CD8-positive, alpha-beta memory T cell (primary cell): ENCODE results near the gene P4HA2. TPM values are rescaled to one million over a fixed set of nuclear protein-coding genes. Genes with fewer than 3 reads are reported as not detected.

Source experiments
- CTCF ChIA-PET: fragments of 350-600 bp; sonication (Branson Sonifier 250); formaldehyde crosslinking; loops from one replicate; lab custom pipeline; 2021; ENCODE audit warnings: antibody characterized with exemption; lab: Charles Lee
- POLR2A ChIA-PET: fragments of 350-600 bp; sonication (Branson Sonifier 250); formaldehyde crosslinking; loops from one replicate; lab custom pipeline; 2021; ENCODE audit warnings: antibody characterized with exemption; lab: Charles Lee
- DNase-seq, 5 donors: peaks; one replicate each; pipeline versions ENCODE4 v3.0.0 to v3.0.0-alpha.2; 2020 to 2022; ENCODE audit warnings: mixed read lengths in 1 of 5
- H3K27ac ChIP-seq: one replicate; pipeline ENCODE4 v1.7.0; 2013; ENCODE audit warnings: low read depth, mild to moderate bottlenecking, low read length, moderate library complexity
- H3K27me3 ChIP-seq: 2 replicates; pipeline ENCODE4 v1.7.0; 2013; ENCODE audit warnings: low read length, mild to moderate bottlenecking; ENCODE audit not compliant: insufficient read depth, poor library complexity, severe bottlenecking
- H3K36me3 ChIP-seq: 2 replicates; pipeline ENCODE4 v1.7.0; 2013; ENCODE audit warnings: mild to moderate bottlenecking, low read length, moderate library complexity; ENCODE audit not compliant: insufficient read depth
- H3K4me1 ChIP-seq: 2 replicates; pipeline ENCODE4 v1.7.0; 2013; ENCODE audit warnings: mild to moderate bottlenecking, low read length, moderate library complexity; ENCODE audit not compliant: insufficient read depth
- H3K4me3 ChIP-seq: 2 replicates; pipeline ENCODE4 v1.7.0; 2013; ENCODE audit warnings: mild to moderate bottlenecking, low read length
- H3K9me3 ChIP-seq: 2 replicates; pipeline ENCODE4 v1.7.0; 2013; ENCODE audit warnings: mild to moderate bottlenecking, low read length
- H3K27ac Mint-ChIP-seq, 8 donors: one replicate each; pipeline ENCODE4 v1.8.0; 2020 to 2021; ENCODE audit warnings: mixed read lengths in 8 of 8, mild to moderate bottlenecking in 6 of 8, inconsistent platforms in 3 of 8, moderate library complexity in 3 of 8
- H3K27me3 Mint-ChIP-seq, 2 donors: one replicate each; pipeline ENCODE4 v1.8.0; 2020 to 2021; ENCODE audit warnings: mixed read lengths in 2 of 2, mild to moderate bottlenecking in 1 of 2, moderate library complexity in 1 of 2
- H3K36me3 Mint-ChIP-seq, 3 donors: one replicate each; pipeline ENCODE4 v1.8.0; 2020 to 2021; ENCODE audit warnings: mixed read lengths in 3 of 3, inconsistent platforms in 1 of 3, mild to moderate bottlenecking in 1 of 3
- H3K4me1 Mint-ChIP-seq, 3 donors: one replicate each; pipeline ENCODE4 v1.8.0; 2020 to 2021; ENCODE audit warnings: mixed read lengths in 3 of 3, inconsistent platforms in 1 of 3, mild to moderate bottlenecking in 1 of 3
- H3K4me3 Mint-ChIP-seq, 7 donors: one replicate each; pipeline ENCODE4 v1.8.0; 2020 to 2021; ENCODE audit warnings: mixed read lengths in 7 of 7, mild to moderate bottlenecking in 6 of 7, moderate library complexity in 4 of 7, inconsistent platforms in 2 of 7
- H3K9me3 Mint-ChIP-seq, 5 donors: one replicate each; pipeline ENCODE4 v1.8.0; 2020 to 2022; ENCODE audit warnings: mixed read lengths in 5 of 5, mild to moderate bottlenecking in 3 of 5, moderate library complexity in 2 of 5, inconsistent platforms in 1 of 5
- polyA plus RNA-seq: library from polyadenylated mRNA; unstranded; fragments of 300-500 nt; fragmentation: Illumina TruSeq; gene quantifications from one replicate; pipeline ENCODE4 v1.2.3, GENCODE V29; 2021
- total RNA-seq, 2 experiments: library from RNA; stranded (reverse); gene quantifications; one replicate each; pipeline ENCODE4 v1.2.3, GENCODE V29; 2021

P4HA2 gene
- total and polyA plus RNA-seq, 3 experiments from 2014 or later, result 7.2 to 7.9 TPM; not detected in 1

DNA sequence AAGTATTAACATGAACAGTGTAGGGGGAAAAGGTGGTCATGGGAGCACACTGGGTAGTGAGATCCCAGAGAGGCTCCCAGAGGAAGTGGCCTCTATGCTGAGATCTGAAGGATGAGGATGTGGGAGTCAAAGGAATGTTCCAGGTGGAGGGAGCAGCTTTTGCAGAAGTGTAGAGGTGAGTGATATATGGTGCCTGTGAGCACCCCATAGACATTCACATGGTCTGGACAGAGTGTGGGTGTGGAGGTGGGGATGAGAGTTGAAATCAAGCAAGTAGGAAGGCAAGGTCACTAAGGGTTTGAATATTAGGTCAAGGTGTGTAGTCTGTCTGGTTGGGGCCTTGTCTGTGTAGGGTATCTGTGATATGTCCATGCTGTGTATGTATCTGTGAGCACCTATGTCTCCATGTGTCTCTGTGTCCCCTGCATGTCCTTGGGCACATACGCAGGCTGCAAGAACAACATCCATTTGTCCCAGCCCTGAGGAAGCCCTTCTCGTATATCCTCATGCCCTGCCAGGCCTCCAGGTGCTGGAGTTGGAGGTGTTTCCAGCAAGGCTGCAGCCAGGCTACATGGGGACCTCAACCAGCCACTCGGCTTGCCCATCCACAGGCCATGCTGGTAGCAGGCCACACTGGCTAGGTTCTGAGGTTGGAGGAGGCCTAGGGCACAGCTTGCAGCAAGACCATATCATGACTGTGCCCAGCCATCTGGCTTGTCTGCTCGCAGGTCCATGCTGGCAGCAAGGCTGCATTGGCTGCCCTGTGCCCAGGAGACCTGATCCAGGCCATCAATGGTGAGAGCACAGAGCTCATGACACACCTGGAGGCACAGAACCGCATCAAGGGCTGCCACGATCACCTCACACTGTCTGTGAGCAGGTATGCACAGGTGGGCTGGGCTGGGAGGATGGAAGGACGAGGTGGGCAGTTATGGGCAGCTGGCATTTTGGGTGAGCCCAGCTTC is 34.5 kb upstream of the P4HA2 start:
- Mint-ChIP-seq H3K36me3 (no peaks in the 10 kb centered on the region), H3K4me1 (peaks cover 0 to 7% (median 7%) of the 10 kb centered on the region in 3 donors), H3K4me3 (no peak overlapping the region), H3K9me3 (no peaks in the 10 kb centered on the region), H3K27me3 (peaks cover 0 to 6% of the 10 kb centered on the region in 2 donors), H3K27ac (no peak overlapping the region)
- no peaks in the 10 kb centered on the region for H3K9me3 ChIP-seq
- H3K27me3 ChIP-seq, result no peaks in the 10 kb centered on the region
- no peaks in the 10 kb centered on the region for H3K36me3 ChIP-seq
- no peaks in the 10 kb centered on the region for H3K4me1 ChIP-seq
- ChIA-PET POLR2A (no interaction called here), CTCF (interaction anchor here (1.1 to 1.4 kb wide), 2 partner anchors 10 to 62 kb away, joined by 3 to 5 read pairs; no protein-coding TSS in a partner anchor)
- H3K4me3 ChIP-seq, result no peak overlapping the region
- no peak for DNase-seq
- H3K27ac ChIP-seq, result no peak overlapping the region

DNA sequence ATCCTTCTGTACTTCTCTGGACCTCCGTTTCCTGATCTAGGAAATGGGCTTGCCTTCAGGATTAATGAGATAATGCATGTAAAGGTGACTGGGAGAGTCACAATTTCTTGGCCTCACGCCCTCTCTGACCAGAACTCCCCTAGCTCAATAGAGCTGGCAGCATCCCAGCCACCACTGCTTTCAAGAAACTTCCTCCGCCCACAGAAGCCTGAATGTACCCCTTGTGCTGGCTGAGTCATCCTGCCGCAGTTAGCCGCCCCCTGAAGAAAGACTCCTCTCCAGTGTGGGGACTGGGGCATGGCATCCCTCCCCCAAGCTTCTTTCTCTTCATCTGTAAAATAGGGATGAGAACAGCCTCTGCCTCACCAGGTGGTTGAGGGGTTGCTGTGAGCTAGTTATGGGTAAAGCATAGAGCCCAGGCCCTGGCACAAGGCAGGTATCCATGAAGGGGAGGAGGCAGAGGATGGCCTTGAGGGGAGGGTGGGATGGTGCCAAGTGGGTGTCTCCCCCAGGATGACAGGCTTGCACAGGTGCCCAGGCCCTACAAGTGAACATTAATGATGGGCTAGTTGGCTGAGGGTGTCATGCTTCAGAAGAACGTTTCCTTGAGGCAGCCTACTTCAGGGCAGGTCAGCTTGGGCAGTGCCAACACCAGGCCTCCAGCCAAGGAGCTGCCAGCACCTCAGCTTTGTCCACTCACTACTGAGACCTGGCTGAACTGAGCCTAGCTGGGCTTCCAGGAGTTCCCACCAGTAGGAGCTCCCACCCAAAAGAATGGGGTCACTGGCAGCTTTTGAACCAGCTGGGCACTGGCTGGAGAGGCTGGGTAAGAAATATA is 33.3 kb upstream of the P4HA2 start:
- no peaks in the 10 kb centered on the region for H3K36me3 ChIP-seq
- Mint-ChIP-seq H3K9me3 (no peaks in the 10 kb centered on the region), H3K4me1 (peaks cover 0 to 11% (median 7%) of the 10 kb centered on the region in 3 donors), H3K27ac (no peak overlapping the region), H3K27me3 (peaks cover 7 to 12% of the 10 kb centered on the region in 2 donors), H3K36me3 (peaks cover 0 to 3% (median 0%) of the 10 kb centered on the region in 3 donors), H3K4me3 (no peak overlapping the region)
- H3K27me3 ChIP-seq, result no peaks in the 10 kb centered on the region
- no peaks in the 10 kb centered on the region for H3K9me3 ChIP-seq
- H3K27ac ChIP-seq, result no peak overlapping the region
- H3K4me3 ChIP-seq, result no peak overlapping the region
- DNase-seq, result no peak
- ChIA-PET CTCF (interaction anchor here (1.4 kb wide), 1 partner anchor 12 kb away, joined by 5 read pairs; no protein-coding TSS in a partner anchor), POLR2A (no interaction called here)
- H3K4me1 ChIP-seq, result no peaks in the 10 kb centered on the region

DNA sequence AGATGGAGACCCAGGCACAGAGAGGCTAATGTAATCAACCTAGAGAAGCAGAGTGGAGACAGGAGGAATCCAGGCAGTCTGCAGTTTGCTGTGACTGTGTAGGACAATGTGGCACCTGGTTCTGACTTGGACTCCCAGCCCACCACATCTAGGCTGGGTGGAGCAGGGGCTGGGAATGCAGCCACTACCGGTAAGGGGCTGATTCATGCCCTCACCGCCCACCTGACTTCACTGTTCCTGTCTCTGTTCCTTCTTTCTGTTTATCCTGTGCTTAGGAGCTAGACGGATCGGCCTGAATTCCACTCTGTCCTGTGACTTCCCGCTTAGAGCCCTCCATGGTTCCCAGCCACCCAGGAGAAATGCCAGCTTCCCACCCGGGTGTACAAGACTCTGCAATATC is 32.4 kb upstream of the P4HA2 start:
- Mint-ChIP-seq H3K4me3 (no peak overlapping the region), H3K9me3 (no peaks in the 10 kb centered on the region), H3K27me3 (peaks cover 14 to 19% of the 10 kb centered on the region in 2 donors), H3K4me1 (peaks cover 0 to 11% (median 7%) of the 10 kb centered on the region in 3 donors), H3K27ac (no peak overlapping the region), H3K36me3 (peaks cover 0 to 3% (median 0%) of the 10 kb centered on the region in 3 donors)
- ChIA-PET POLR2A (no interaction called here), CTCF (no interaction called here)
- Histone ChIP-seq H3K4me1 (no peaks in the 10 kb centered on the region), H3K36me3 (no peaks in the 10 kb centered on the region), H3K4me3 (no peak overlapping the region), H3K27me3 (no peaks in the 10 kb centered on the region), H3K9me3 (no peaks in the 10 kb centered on the region), H3K27ac (no peak overlapping the region)
- DNase-seq, result no peak

DNA sequence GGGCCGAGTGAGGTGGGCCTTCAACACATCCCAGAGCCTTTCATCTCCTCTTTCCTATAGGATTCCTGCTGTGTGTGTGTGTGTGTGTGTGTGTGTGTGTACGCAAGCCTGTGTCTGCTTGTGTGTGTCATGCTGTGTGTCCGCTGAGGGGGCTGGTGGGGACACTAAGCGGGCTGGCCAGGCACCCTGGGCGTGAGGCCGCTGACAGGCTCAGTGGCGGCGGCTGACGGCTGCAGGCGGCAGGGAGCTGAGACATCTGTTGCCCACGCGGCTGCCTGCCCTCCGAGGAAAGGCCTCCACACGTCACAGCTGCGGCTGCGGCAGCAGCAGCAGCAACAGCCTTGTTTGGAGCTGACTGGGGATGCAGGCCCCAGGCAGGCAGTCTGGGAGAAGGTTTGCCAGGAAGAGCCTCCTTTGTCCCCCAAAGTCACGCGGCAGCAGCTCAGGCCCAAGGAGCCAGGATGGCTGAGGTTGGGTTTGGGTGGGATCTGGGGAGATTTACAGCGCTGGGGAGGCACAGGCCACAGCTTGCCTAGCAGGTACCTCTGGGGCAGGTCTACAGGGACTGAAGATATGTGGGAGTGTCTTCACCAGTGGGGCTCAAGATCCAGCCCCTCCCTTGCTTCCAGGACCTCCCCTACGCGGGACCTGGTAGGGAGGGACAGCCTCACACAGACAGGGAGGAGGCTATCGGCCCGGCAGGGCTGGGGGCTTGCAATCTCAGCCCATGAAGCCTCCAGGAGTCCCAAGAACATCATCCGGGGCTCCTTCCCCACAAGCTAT is 31.6 kb upstream of the P4HA2 start:
- Mint-ChIP-seq H3K9me3 (no peaks in the 10 kb centered on the region), H3K27me3 (peaks cover 19 to 20% of the 10 kb centered on the region in 2 donors), H3K4me3 (peak overlapping the region in 1 of 7 donors; percentile 28), H3K27ac (no peak overlapping the region), H3K4me1 (peaks cover 0 to 11% (median 7%) of the 10 kb centered on the region in 3 donors), H3K36me3 (peaks cover 0 to 3% (median 0%) of the 10 kb centered on the region in 3 donors)
- Histone ChIP-seq H3K36me3 (no peaks in the 10 kb centered on the region), H3K4me3 (no peak overlapping the region), H3K4me1 (no peaks in the 10 kb centered on the region), H3K9me3 (no peaks in the 10 kb centered on the region), H3K27ac (peak overlapping the region; percentile 59), H3K27me3 (no peaks in the 10 kb centered on the region)
- CTCF ChIA-PET, result no interaction called here
- no peak for DNase-seq
- POLR2A ChIA-PET, result no interaction called here

DNA sequence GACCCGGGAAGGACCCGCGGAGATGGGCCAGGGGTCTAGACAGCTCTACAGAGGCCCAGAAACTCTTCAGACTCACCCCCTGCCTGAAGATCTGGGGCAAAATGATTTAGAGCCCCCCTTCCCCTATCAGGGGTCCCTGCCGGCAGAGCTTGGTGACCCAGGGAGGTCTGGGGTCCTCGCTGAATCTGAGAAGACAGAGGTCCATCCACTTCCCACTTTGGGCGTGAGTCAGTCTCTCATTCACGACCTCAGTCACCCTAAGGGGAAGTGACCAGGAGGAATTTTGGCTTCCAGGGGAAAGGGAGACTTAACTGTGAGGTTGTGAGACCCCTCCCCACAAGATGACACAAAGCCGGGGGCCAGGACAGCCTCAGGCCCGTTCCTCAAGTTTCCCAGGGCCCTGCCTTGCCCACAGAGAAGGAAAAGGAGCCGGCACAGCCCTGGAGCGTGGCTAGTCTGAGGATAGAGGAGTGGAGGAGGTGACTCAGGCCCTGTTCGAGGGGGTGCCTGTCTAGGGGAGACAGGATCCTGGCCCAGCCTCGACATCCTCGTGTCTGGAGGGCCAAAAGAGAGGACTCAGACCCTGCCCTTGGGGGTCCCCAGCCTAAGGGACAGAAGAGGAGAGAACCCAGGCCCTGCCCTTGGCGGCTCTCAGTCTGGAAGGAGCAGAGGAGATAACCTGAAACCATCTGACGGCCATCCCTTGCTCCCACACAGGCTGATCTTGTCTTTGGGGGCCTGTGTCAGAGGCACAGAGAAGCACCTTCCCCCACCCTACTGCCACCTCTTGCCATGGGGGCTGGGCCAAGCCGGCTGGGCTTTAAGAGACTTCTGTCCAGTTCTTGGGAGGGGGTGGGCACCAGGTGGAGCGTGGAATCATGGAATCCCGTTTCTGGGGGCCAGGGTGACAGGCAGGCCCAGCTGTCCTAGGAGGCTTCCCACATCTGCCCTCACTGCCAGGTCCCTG is 30.7 kb upstream of the P4HA2 start:
- Mint-ChIP-seq H3K27ac (peak overlapping the region in 1 of 8 donors; percentile 30), H3K4me1 (peaks cover 0 to 11% (median 7%) of the 10 kb centered on the region in 3 donors), H3K27me3 (peaks cover 19 to 20% of the 10 kb centered on the region in 2 donors), H3K36me3 (peaks cover 0 to 3% (median 0%) of the 10 kb centered on the region in 3 donors), H3K9me3 (no peaks in the 10 kb centered on the region), H3K4me3 (peak overlapping the region in 2 of 7 donors; percentile 0 to 8)
- Histone ChIP-seq H3K27me3 (no peaks in the 10 kb centered on the region), H3K4me1 (no peaks in the 10 kb centered on the region), H3K36me3 (no peaks in the 10 kb centered on the region), H3K9me3 (no peaks in the 10 kb centered on the region), H3K4me3 (no peak overlapping the region), H3K27ac (peak overlapping the region; percentile 59)
- no peak for DNase-seq
- ChIA-PET CTCF (no interaction called here), POLR2A (no interaction called here)

DNA sequence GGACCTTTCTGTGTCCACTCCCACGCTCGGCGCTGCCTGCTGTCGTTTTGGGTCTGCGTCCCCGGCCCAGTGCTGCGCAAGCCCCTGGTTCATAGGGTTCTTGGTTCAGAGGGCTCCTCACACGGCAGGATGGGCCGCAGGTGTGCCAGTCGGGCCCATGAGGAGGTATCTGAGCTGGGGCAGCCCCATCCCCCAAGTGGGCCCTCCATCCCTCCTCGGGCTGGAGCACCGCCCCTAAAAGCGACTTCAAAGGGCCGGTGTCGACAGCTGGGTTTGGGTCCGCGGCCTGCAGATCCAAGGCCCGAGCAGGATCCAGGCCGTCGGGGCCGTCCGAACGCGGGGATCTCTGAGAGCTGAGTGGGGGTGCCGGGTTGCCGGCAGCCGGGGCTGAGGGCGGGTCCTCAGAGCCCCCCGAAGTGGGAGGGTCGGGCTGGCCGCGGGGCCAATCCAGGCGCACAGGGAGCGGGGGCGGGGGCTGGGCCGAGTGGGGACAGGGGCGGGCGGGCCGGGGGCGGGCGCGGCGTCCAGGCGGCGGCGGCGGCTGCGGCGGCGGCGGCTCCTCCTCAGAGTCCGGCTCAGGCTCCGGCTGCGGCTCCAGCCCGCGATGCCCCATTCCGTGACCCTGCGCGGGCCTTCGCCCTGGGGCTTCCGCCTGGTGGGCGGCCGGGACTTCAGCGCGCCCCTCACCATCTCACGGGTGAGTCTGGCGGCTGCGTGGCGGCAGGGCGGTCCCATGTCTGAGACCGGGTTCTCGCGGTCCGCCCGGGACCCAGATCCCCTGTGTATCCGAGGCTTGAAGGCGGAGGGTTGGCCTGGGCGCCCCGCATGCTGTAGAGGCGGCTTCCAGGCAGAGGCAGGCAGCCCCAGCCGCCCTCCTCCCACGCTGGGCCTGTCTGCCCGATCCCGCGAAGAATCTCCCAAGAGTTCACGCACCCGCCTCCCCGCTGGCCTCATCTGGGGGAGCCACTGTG is 29.8 kb upstream of the P4HA2 start, which contains the start of gene PDLIM4:
TSS of gene PDLIM4 (plus strand) at position 566 of the 971 bp plus-strand sequence. CDS start at position 605, 39 bp downstream.
- Histone ChIP-seq H3K4me3 (no peak within 1 kb of the TSS), H3K27ac (peak within 1 kb of the TSS; percentile 59), H3K36me3 (no peaks in the 10 kb centered on the region), H3K27me3 (no peaks in the 10 kb centered on the region), H3K9me3 (no peaks in the 10 kb centered on the region), H3K4me1 (no peaks in the 10 kb centered on the region)
- DNase-seq, result no peak
- ChIA-PET POLR2A (no interaction called here), CTCF (no interaction called here)
- peak within 1 kb of the TSS in 4 of 7 donors; percentile 2 to 81 (median 54) for H3K4me3 Mint-ChIP-seq
- peaks cover 0 to 3% (median 0%) of the 10 kb centered on the region in 3 donors for H3K36me3 Mint-ChIP-seq
- H3K9me3 Mint-ChIP-seq, result no peaks in the 10 kb centered on the region
- H3K27me3 Mint-ChIP-seq, result peaks cover 19 to 20% of the 10 kb centered on the region in 2 donors
- H3K27ac Mint-ChIP-seq, result peak within 1 kb of the TSS in 1 of 8 donors; percentile 73
- H3K4me1 Mint-ChIP-seq, result peaks cover 0 to 11% (median 7%) of the 10 kb centered on the region in 3 donors
